ENCODE measurements around the gene EML4.

GRCh38 chr2:42227491-42227890, 58.3 kb downstream of the EML4 start:
- TF ChIP-seq CTCF (conservative IDR thresholded peaks at IDR 0.05; ENCODE audit: low read length) (no peak), EZH2phosphoT487 (IDR thresholded peaks at IDR 0.05; ENCODE audit: borderline replicate concordance) (no peak)
